GM21447 (cell line): ENCODE measurements around the gene CERS5.

Experiments used
- ATAC-seq: cut with Tn5 transposase; IDR thresholded peaks from one replicate; pipeline ENCODE4 v1.9.1; 2021; ENCODE audit not compliant: unreplicated experiment

The CERS5 gene, protein sequence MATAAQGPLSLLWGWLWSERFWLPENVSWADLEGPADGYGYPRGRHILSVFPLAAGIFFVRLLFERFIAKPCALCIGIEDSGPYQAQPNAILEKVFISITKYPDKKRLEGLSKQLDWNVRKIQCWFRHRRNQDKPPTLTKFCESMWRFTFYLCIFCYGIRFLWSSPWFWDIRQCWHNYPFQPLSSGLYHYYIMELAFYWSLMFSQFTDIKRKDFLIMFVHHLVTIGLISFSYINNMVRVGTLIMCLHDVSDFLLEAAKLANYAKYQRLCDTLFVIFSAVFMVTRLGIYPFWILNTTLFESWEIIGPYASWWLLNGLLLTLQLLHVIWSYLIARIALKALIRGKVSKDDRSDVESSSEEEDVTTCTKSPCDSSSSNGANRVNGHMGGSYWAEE

DNA sequence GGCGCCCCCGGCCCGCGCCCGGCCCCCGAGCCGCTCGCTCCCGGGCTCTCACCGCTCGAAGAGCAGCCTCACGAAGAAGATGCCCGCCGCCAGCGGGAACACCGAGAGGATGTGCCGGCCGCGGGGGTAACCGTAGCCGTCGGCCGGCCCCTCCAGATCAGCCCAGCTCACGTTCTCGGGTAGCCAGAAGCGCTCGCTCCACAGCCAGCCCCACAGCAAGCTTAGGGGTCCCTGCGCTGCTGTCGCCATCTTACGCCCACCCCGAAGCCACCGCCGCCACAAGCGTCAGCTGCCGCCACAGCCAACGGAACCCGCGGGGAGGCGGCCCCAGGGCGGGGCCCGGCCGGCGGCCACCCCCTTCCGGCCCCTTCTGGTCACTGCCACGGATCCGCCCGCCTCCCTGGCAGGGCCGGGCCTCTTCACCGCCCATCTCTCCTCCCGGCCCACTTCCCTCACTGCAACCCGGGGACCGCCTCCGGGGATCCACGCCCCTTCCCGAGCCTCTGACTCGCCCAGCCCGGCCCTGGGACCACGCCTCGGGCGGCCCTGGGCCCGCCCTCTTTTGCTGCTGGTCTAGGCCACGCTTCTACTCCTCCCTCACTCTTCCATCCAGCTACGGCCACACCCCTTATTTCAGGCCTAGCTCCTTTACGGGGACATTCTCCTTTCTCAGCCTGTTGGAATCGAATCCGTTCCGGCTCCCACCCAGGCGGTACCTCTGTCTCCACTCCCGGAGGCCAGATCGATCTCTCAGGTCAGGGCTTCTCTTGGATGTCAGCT is at the start of gene CERS5:
Gene CERS5 (minus strand): TSS at position 321 of the 780 bp plus-strand sequence. CDS start 72 bp downstream, at position 249.
- peak; percentile 98 for ATAC-seq

DNA sequence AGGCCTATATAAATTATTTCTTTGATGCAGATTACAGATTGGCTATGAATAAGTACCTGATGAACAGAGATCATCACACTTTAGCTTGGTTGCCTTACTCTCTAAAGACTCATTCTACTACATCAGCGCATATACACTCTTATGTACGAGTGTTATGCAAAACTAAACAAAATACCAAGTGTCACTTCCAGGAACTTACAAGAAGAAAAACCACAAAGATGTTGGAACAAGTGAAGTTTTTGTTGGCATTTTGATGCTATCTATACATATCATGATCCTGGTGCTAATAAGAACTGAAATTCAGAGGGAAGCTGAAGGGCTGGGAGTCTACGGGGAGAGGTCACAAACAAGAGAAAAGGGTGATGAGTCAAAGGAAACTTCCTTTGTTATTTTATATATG is 47.9 kb upstream of the CERS5 start:
- no peak for ATAC-seq

DNA sequence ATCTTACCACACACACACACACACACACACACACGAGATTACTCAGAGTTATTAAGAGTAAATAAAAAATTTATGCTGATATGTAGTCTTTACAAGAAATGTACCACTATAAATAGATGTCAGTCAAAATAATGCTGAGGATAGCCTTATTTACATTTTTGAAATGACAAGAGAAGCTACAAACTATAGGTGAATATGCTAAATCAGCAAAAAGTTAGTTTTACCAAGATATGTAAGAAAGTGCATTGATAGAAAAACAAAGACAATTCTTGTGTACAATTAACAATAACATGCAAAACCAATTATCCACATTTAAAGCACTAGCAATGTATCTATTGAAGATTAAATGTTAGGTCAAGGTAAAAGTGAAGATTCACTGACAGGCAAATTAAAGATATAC is 46.8 kb upstream of the CERS5 start:
- no peak for ATAC-seq

DNA sequence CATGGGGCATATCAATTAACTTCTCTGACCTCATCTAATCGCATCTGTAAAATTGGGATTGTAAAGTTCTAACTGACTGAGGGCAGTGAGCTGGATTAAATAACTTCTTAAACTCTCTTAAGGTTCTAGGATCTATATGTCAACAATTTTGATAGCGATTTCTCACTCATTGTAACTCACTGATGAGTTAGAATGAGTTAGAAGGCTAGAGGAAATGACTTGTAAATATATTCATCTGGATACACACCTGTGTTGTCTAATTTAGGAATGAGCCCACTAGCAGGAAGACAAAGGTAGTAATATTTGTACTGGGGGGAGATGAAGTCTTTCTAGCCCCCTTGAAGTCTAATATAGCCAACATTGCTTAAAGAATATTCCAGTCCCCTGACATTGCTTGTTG is 46.3 kb upstream of the CERS5 start:
- no peak for ATAC-seq

DNA sequence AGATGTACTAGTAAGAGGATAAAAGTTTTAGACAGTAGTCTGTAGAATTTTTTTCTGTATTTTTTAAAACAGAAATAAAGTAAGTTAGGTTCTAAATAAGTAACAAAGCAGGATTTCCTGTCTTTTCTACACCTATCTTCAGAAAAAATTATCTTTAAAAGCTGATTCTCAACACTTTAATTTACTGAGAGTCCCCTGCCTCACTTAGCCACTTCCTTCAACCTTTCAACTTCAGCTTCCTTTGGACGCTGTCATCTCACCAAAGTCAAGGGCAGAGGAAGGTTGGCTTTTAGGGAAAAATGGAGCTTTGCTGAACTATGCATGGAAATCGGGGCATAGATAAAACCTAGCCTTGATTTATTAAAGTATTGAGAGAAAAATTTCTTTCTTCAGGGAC is 44.9 kb upstream of the CERS5 start:
- no peak for ATAC-seq

DNA sequence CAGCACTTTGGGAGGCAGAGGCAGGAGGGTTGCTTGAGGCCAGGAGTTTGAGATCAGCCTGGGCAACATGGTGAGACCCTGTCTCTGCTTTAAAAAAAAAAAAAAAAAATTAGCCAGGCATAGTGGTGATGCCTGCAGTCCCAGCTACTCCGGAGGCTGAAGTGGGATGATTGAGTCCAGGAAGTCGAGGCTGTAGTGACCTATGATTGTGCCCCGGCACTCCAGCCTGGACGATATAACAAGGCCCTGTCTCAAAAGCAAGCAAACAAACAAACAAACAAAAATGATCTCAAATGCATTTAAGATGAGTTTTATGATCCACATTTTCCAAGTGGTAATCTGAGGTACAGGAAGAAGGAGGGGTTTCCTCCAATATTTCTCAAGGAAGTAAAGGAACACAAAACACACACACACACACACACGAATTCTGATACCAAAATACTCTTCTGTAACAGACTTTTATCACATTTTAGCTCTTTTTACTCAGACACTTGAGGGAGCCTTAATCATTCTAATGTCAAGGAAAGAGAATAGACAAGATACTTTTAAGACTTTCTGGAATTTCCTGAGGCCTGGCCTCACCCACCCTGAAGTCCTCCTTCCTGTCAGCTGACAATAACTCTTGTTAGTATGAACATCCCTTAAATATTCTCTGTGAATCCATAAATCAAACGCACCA is 44.4 kb upstream of the CERS5 start:
- ATAC-seq = no peak

DNA sequence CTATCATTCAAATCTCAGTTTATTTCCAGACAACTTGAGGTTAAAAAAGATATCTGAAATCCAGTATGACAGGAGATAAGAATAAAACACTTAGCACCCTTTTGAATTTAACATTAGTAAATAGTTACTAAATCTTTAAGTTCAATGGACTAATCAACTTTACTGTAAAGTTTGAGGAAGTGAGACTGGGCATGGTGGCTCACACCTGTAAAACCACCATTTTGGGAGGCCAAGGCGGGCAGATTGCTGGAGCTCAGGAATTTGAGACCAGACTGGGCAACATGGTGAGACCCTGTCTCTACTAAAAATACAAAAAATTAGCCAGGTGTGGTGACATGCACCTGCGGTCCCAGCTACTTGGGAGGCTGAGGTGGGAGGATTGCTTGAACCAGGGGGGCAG is 40.3 kb upstream of the CERS5 start:
- ATAC-seq = no peak

DNA sequence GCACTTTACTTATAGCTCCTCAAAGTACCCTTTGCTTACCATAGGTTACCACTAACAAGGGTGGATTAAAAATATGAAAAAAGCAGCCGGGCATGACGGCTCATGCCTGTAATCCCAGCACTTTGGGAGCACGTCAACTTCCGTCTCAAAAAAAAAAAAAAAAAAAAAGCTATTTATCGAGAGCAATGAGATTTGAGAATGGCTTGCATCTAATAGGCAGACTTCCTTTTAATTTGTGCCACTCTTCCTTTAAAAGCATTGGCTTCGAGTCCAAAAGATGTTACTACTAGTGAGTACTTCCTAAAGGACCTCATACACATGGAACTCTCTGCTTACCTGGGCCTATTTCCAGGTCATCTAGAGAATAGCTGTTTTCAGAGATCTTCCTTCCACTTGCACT is 38.5 kb upstream of the CERS5 start:
- no peak for ATAC-seq

DNA sequence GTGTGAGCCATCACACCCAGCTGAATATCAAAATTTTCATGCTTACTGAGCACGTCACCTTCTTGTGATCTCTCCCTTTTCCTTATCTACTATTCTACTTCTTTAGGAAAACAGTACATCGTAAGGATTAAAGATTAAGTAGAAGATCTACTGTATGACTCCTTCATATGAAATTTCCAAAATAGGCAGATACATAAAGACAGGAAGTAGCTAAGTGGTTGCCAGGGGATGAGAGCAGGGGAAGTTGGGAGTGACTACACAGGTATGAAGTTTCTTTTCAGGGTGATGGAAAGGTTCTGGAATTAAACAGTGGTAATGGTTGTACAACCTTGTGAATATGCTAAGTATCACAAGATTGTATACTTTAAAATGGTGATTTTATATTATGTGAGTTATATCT is 36.5 kb upstream of the CERS5 start:
- no peak for ATAC-seq

DNA sequence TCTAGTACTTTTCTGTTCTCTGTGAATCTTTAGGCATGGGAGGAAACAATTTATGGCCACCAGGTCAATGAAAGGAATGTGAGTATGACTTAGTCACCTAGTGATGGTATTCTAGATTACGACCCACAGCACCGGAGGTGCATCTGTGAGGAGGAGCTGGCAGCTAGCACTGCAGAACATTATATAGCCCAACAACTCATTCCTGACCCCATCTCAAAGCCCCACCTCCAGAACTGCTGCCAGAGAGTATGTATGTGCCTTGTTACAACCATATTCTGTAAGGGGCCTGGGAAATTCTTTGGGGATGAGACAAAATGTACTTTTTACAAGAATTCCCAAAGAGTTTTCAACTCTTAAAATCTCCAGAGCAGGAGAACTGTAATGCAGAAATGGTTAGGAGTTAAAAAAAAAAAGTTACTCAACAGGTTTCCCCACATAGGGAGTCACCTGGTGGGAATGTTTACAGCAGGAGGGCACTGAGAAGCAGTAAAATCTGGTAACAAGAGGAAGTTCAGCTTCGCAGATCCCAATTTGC is 34.9 kb upstream of the CERS5 start:
- no peak for ATAC-seq

DNA sequence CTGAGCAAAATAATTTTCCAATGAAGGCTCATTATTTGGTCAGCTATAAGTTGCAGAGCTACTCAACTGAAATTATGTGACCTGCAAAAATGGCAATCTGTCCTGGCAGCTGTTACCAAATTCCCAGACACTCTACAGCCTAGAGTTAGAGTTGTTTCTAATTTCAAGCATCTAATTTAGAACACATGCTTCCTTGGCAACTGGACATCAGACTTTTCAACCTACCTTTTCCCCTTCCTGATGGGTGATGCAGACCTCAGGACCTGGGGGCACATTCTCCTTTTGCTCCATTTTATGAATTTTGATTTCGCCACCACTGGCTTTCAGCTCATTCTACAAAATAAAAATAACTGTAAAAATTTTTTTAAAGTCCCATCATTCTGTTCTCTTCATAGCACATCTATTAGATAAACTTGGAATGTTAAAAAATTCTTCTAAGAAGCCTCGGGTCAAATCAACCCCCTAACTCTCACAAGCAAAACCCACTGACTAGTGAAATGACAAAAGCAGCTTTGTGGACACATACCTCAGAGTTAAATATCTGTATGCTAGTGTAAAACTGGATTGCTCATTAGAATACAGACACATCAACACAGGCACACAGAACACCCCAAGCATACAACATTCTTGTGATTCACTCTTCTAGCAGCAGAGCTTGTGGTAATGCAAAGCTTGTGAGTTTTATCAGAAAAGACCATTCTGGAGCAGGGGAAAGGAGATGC is 33.5 kb upstream of the CERS5 start:
- ATAC-seq = no peak

DNA sequence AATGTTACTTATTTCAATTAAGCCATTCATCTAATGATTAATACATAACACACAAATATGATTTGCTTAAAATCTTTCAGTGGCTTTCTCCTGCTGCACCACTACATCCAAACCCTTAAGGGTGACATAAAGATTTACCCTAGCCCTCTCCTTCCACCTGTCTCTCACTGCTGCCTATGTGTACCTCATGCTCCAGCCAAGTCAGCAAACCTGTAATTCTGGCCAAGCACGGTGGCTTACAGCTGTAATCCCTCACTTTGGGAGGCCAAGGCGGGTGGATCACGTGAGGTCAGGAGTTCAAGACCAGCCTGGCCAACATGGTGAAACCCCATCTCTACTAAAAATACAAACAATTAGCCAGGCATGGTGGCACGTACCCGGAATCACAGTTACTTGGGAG is 31.7 kb upstream of the CERS5 start:
- no peak for ATAC-seq

DNA sequence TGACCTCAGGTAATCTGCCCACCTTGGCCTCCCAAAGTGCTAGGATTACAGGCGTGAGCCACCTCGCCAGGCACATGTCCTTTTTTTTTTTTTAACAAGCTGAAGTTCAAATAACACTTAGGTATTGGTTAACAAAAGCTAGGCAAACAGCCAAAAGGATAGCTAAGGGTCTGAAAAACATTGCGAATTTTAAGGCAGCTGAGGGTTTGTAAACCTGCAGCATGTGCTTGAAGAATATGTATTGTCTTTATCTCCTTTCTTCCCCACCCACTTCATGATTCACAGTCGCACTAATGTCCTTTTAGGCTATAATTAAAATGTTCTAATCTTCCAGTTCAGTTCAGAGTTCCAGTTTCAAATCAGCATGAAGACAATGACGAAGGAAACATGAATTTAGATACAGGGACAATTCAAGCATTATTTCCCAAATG is 30.1 kb upstream of the CERS5 start:
- ATAC-seq = no peak

DNA sequence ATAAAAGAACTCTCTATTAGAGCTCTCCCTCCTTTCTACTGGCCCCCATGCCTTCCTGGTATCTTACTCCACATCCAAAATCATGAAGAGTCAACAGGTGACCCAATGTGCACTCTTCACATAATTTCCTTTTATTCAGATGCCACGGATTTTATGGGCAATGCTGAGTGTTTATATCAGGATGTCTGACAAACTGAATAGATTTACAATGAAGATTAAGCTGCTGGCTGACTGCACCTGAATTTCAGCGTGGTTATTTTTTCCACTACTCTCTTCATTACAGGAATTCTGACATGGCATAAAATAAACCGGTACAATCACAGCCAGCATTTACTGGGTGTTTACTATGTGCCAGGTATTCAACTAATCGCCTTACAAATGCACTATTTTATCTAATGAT is 29.4 kb upstream of the CERS5 start:
- ATAC-seq = no peak

DNA sequence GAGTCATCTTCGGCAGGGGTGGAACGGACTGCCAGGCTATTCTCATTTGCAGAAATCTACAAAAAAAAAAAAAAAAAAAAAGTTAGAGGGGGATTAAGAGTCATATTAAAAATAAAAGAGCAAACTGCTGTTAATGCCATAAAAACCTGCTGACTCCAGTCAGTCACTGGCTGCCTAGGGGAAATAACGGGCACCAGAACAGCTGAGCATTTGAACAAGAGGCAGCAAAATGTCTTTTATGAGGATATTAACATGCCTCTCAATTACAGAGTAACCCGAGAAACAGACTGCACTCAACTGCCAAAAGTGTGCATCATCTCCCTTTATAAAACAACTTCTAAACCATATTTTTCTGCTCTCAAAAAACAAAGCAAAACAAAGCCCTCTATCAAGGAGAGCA is 28.7 kb upstream of the CERS5 start:
- ATAC-seq = no peak

DNA sequence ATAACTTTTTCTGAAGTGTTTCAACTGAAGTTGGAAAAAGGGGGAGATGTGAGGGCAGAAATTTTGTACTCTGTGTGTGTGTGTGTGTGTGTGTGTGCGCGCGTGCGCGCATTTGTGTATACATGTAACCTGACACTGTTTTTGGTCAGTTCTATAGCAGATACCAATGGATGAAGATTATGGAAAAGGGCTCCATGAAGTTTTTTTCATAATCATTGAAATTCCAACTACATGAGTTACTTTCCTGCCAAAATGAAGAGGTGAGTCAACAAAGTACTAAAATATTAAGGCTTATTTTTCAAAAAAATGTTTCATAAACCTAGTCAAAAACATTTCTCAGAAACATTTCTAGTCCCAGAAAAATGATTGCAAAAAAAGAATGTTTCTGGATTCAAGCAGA is 25.7 kb upstream of the CERS5 start:
- no peak for ATAC-seq

DNA sequence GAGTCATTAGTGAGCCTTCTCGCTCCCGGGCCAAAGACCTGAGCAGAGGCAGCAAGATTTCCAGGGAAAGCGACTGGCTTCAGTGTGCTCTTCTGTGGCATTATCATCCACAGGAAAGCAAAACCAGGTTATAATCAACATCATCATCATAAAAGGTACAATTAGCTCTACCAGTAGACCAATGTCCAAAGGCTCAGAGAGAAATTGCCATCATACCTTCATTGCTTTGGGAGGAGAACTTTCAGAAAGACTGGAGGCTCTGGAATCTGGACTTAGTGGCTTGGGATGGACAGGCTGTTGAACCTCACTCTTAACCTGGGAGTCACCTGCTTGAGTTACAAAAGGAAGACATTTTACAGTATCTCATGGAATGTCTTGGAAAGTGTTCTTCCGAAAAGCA is 25.1 kb upstream of the CERS5 start:
- ATAC-seq = no peak

DNA sequence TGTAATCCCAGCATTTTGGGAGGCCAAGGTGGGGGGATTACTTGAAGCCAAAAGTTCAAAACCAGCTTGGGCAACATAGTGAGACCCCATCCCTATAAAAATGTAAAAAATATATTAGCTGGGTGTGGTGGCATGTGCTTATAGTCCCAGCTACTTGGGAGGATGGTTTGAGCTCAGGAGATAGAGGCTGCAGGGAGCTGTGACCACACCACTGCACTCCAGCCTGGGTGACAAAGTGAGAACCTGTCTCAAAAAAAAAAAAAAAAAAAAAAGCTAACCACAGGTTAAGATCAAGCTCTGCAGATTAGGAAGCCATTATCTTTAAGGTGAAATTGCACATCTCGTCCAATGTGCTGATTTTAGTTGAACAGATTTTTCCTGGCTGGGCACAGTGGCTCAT is 23.7 kb upstream of the CERS5 start:
- no peak for ATAC-seq

DNA sequence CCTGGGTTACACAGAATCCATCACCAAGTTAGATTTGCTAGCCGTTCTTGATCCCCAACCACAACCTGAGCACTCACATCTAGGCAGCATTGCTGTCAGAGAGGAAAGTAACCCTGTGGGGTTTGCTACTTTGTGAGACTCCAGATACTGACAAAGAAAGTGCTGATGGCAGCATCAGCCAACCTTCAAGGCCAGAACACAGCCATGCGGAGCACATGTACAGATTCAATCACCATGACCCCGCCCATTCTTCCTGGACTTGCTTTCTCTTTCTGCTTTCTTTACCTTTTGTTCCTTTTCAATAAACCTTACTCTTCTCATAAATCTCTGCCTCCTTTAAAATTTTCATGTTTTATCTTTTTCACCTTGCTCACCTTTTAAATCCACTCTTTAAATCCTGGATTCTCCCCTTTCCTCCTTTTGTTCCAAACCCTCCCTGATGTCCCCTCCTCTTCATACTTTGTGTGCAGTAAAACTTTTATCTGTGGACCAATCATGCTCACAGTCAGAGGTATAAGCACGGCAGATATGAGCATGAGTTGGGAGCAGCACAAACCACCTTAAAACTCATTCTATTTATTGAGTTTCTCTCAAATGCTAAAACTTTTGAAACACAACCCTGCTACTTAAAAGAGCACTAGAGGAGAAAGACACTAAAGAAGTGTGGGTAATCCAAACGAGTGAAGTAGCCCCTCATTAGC is 21.9 kb upstream of the CERS5 start:
- no peak for ATAC-seq

DNA sequence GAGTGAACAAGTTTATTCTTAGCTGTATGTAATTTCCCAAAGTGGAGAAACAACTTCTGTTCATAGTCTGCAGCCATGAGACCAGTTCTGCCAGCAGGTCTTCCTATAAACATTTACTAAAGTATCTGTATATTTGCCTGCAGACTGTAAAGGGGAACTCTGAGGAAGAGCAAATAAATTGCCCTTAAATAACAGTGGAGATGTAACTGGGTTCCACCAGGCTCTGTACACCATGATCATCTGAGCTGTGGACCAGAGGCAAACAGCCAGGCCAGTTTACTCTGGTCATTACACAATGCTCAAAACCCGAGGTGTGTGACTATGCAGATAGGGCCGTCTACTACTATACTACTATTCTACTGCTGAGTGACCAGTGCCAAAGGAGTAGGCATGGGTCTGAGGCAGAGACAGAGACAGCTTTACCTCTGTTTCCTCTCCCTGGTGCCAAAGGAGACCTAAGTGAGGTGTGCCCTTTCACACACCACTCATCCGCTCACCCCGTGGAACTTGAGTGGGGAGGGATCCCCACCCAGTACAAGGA is 21.1 kb upstream of the CERS5 start:
- no peak for ATAC-seq
